Measurements from ENCODE around the gene GCNT2.
"Not testable (repeated sequence)": the region's sequence is repeated elsewhere in the genome, so short reads cannot be mapped to it uniquely, and the experiment has no call there.

The GCNT2 gene

GRCh38 chr6:10514049-10514780, 6.9 kb upstream of the GCNT2 start:
- DNase-seq (ENCODE audit: low spot score) = no peak

GRCh38 chr6:10516953-10517352, 4.2 kb upstream of the GCNT2 start:
- no peak for DNase-seq (ENCODE audit: low spot score)

GRCh38 chr6:10518557-10519407, 2.4 kb upstream of the GCNT2 start:
- no peak for DNase-seq (ENCODE audit: low spot score)

- DNase-seq (ENCODE audit: low spot score) = not testable (repeated sequence)
Measured at GRCh38 chr6:10519408-10519697, 1.8 kb upstream of the GCNT2 start.

- DNase-seq (ENCODE audit: low spot score) = no peak
Measured at GRCh38 chr6:10520468-10520867, 683 bp upstream of the GCNT2 start.

- peak; percentile 56 for DNase-seq (ENCODE audit: low spot score)
Measured at GRCh38 chr6:10522929-10523573, 1.9 kb downstream of the GCNT2 start.

GRCh38 chr6:10526156-10526555, 5.0 kb downstream of the GCNT2 start:
- DNase-seq (ENCODE audit: low spot score) = no peak

GRCh38 chr6:10528158-10528981, 7.2 kb downstream of the GCNT2 start:
- peak; percentile 55 for DNase-seq (ENCODE audit: low spot score)

- no peak for DNase-seq (ENCODE audit: low spot score)
Measured at GRCh38 chr6:10529231-10529801, 8.2 kb downstream of the GCNT2 start.

GRCh38 chr6:10529828-10530374, 8.8 kb downstream of the GCNT2 start:
- DNase-seq (ENCODE audit: low spot score) = not testable (repeated sequence)

GRCh38 chr6:10531503-10531902, 10.4 kb downstream of the GCNT2 start:
- DNase-seq (ENCODE audit: low spot score) = no peak

GRCh38 chr6:10531942-10532341, 10.8 kb downstream of the GCNT2 start:
- DNase-seq (ENCODE audit: low spot score) = no peak

GRCh38 chr6:10532392-10532791, 11.2 kb downstream of the GCNT2 start:
- no peak for DNase-seq (ENCODE audit: low spot score)

GRCh38 chr6:10534419-10534762, 13.2 kb downstream of the GCNT2 start:
- DNase-seq (ENCODE audit: low spot score) = no peak

GRCh38 chr6:10535193-10535592, 14.0 kb downstream of the GCNT2 start:
- DNase-seq (ENCODE audit: low spot score) = no peak

- DNase-seq (ENCODE audit: low spot score) = no peak
Measured at GRCh38 chr6:10537726-10538125, 16.6 kb downstream of the GCNT2 start.

- DNase-seq (ENCODE audit: low spot score) = no peak
Measured at GRCh38 chr6:10540073-10540746, 19.1 kb downstream of the GCNT2 start.

- no peak for DNase-seq (ENCODE audit: low spot score)
Measured at GRCh38 chr6:10541591-10541990, 20.4 kb downstream of the GCNT2 start.

GRCh38 chr6:10542213-10542612, 21.1 kb downstream of the GCNT2 start:
- no peak for DNase-seq (ENCODE audit: low spot score)

GRCh38 chr6:10543488-10543887, 22.3 kb downstream of the GCNT2 start:
- no peak for DNase-seq (ENCODE audit: low spot score)

GRCh38 chr6:10545482-10545881, 24.3 kb downstream of the GCNT2 start:
- no peak for DNase-seq (ENCODE audit: low spot score)

Data from cerebellar cortex (tissue), 1 donor.